C4-2B (cell line): ENCODE data around the gene FAXC.

Source experiments
- ZFX ChIP-seq: fragments of 450-650 bp; IDR thresholded peaks from 2 replicates; pipeline ENCODE4 v1.6.1; 2017
- TF ChIP-seq, protein P1 (sequence below): fragments of 450-650 bp; conservative IDR thresholded peaks from 2 replicates; pipeline ENCODE4 v1.5.1; 2017; ENCODE audit warnings: mild to moderate bottlenecking

DNA sequence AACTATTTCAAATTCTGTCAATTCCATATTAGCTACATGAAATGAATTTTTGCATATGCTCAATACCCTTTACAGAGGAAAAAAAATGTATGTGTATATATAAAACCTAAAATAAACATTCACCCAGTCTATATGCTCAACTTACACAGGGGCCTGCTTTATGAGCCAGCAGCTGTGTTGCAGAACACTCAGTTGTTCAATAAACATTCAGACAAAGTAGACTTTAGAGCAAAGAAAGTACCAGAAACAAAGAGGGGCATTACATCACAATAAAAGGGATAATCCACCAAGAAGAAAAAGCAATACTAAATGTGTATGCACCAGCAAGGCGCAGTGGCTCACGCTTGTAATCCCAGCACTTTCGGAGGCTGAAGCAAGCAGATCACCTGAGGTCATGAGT, 35.0 kb upstream of the FAXC start:
- TF ChIP-seq, protein P1, sequence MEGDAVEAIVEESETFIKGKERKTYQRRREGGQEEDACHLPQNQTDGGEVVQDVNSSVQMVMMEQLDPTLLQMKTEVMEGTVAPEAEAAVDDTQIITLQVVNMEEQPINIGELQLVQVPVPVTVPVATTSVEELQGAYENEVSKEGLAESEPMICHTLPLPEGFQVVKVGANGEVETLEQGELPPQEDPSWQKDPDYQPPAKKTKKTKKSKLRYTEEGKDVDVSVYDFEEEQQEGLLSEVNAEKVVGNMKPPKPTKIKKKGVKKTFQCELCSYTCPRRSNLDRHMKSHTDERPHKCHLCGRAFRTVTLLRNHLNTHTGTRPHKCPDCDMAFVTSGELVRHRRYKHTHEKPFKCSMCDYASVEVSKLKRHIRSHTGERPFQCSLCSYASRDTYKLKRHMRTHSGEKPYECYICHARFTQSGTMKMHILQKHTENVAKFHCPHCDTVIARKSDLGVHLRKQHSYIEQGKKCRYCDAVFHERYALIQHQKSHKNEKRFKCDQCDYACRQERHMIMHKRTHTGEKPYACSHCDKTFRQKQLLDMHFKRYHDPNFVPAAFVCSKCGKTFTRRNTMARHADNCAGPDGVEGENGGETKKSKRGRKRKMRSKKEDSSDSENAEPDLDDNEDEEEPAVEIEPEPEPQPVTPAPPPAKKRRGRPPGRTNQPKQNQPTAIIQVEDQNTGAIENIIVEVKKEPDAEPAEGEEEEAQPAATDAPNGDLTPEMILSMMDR, result no peak
- TF ChIP-seq ZFX, result no peak
